NT2/D1 (cell line): ENCODE measurements around the gene ACAA2.

Source experiments
- YY1 ChIP-seq: IDR thresholded peaks from 2 replicates; pipeline ENCODE4 v1.6.1; 2011; ENCODE audit not compliant: insufficient read length, insufficient read depth
- ZNF274 ChIP-seq: IDR thresholded peaks from 2 replicates; pipeline ENCODE4 v1.6.1; 2011; ENCODE audit warnings: mild to moderate bottlenecking, low read depth, low read length

DNA sequence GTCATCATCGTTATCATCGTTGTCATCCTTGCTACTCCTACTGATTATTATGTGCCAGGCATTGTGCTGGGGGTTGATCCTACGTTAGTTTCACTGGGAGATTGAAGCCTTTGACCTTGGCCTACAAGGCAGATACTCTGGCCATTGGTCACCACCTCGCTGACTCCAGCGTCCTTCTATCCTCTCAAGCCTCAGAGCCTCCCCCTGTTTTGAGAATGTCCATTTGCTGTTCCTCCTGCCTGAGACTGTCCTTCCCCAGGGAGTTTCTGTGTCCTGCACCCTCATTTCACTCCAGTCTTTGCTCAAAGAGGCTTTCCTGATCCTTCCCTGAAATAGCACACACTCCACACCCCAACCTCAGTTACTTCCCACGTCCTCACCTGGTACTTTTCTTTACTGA, 57.8 kb downstream of the ACAA2 start:
- TF ChIP-seq YY1: no peak
- no peak for TF ChIP-seq ZNF274
